ENCODE measurements around the gene PRR13. TPM values are rescaled to one million over a fixed set of nuclear protein-coding genes. Genes with fewer than 3 reads are reported as not detected.

Gene PRR13
- total RNA-seq, 3 donors from 2014 or later, result 57.1 to 65.1 (median 61.0) TPM

GRCh38 chr12:53423597-53423996 is 17.9 kb upstream of the PRR13 start, which contains the start of gene AMHR2:
TSS of gene AMHR2 (plus strand) at chr12:53423855. CDS start at chr12:53423935, 80 bp downstream.
- H3K9me3 ChIP-seq, result no peaks in the 10 kb centered on the region
- DNase-seq (ENCODE audit: low spot score in 2 of 2), result no peak
- no peak within 1 kb of the TSS for H3K4me3 ChIP-seq
- no peaks in the 10 kb centered on the region for H3K27me3 ChIP-seq
- H3K36me3 ChIP-seq, result no peaks in the 10 kb centered on the region
- intact Hi-C loops (cut with DNase I; ENCODE audit: low total_unique reads), result loop anchor here (5.0 kb wide), 1 partner anchor 66 kb away; no protein-coding TSS in a partner anchor
- H3K4me1 ChIP-seq, result peaks cover 0 to 3% of the 10 kb centered on the region in 2 donors
- TF ChIP-seq POLR2A (IDR thresholded peaks at IDR 0.05) (no peak), POLR2AphosphoS5 (IDR thresholded peaks at IDR 0.05) (no peak)
- TF ChIP-seq, protein P1, sequence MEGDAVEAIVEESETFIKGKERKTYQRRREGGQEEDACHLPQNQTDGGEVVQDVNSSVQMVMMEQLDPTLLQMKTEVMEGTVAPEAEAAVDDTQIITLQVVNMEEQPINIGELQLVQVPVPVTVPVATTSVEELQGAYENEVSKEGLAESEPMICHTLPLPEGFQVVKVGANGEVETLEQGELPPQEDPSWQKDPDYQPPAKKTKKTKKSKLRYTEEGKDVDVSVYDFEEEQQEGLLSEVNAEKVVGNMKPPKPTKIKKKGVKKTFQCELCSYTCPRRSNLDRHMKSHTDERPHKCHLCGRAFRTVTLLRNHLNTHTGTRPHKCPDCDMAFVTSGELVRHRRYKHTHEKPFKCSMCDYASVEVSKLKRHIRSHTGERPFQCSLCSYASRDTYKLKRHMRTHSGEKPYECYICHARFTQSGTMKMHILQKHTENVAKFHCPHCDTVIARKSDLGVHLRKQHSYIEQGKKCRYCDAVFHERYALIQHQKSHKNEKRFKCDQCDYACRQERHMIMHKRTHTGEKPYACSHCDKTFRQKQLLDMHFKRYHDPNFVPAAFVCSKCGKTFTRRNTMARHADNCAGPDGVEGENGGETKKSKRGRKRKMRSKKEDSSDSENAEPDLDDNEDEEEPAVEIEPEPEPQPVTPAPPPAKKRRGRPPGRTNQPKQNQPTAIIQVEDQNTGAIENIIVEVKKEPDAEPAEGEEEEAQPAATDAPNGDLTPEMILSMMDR (IDR thresholded peaks at IDR 0.05), result no peak
- no peak within 1 kb of the TSS for H3K27ac ChIP-seq

- intact Hi-C loops (cut with DNase I; ENCODE audit: low total_unique reads), result loop anchor here (5.0 kb wide), 1 partner anchor 68 kb away; no protein-coding TSS in a partner anchor
- no peak overlapping the region for H3K4me3 ChIP-seq
These were observed 16.7 kb upstream of the PRR13 start for GRCh38 chr12:53424626-53425514.

DNA sequence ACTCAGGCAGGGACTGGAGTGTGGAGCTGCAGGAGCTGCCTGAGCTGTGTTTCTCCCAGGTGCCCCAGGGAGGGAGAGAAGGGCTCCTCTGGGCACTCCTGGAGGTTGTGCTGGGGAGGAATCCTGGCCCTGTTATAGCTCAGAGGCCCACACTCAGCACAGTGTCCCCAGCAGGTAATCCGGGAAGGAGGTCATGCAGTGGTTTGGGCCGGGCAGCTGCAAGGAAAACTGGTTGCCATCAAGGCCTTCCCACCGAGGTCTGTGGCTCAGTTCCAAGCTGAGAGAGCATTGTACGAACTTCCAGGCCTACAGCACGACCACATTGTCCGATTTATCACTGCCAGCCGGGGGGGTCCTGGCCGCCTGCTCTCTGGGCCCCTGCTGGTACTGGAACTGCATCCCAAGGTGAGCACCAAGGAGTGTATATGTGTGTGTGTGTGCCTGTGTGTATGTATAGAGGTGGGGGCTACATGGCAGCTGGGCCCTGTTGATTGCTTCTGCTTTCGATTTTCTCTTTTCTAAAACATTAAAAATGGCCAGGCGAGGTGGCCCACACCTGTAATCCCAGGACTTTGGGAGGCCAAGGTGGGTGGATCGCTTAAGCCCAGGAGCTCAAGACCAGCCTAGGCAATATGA is 15.9 kb upstream of the PRR13 start:
- TF ChIP-seq, protein P1 (IDR thresholded peaks at IDR 0.05), result no peak
- TF ChIP-seq POLR2AphosphoS5 (IDR thresholded peaks at IDR 0.05) (no peak), POLR2A (IDR thresholded peaks at IDR 0.05) (no peak)
- Histone ChIP-seq H3K27me3 (no peaks in the 10 kb centered on the region), H3K36me3 (no peaks in the 10 kb centered on the region), H3K27ac (no peak overlapping the region), H3K4me3 (no peak overlapping the region), H3K4me1 (peaks cover 0 to 3% of the 10 kb centered on the region in 2 donors), H3K9me3 (no peaks in the 10 kb centered on the region)
- no peak for DNase-seq (ENCODE audit: low spot score in 2 of 2)
- intact Hi-C loops (cut with DNase I; ENCODE audit: low total_unique reads), result no loop called here

More at GRCh38 chr12:53424626-53425514, 16.7 kb upstream of the PRR13 start:
- no peaks in the 10 kb centered on the region for H3K9me3 ChIP-seq
- TF ChIP-seq POLR2A (IDR thresholded peaks at IDR 0.05) (no peak), POLR2AphosphoS5 (IDR thresholded peaks at IDR 0.05) (no peak)
- TF ChIP-seq, protein P1 (IDR thresholded peaks at IDR 0.05), result no peak
- H3K27me3 ChIP-seq, result no peaks in the 10 kb centered on the region
- no peak overlapping the region for H3K27ac ChIP-seq
- no peaks in the 10 kb centered on the region for H3K36me3 ChIP-seq
- no peak for DNase-seq (ENCODE audit: low spot score in 2 of 2)
- H3K4me1 ChIP-seq, result peaks cover 0 to 3% of the 10 kb centered on the region in 2 donors

DNA sequence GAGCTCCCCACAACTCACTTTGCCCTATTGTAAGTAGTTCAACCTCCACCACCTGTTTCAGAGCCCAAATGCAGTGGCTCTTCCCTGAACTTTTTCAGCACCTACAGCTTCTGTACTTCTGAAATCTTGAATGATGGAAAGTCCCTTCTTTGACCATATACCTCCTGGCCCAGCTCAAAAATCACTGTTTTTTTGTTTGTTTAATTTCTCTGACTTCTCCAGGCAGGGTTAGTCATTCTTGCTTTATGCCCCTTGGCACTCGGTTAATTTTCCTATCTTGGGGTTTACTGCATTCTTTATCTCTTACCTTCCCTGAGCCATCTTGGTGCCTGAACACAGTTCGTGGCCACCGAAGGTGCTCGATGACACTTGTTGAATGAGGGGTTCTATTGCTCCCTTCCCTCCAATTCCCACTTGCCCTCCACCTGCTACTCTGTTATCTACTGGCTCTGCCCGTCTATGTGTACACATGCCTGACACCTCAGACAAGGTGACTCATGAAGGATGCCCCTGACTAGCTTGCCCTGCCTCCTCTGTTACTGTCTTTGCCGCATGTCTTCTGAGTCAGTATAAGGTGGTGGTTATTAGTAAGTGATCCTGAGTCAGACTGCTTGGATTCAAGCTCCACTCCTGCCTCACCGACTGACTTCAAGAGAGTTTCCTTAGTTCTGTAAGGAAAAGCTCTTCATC is 13.5 kb upstream of the PRR13 start:
- Histone ChIP-seq H3K4me3 (no peak overlapping the region), H3K9me3 (no peaks in the 10 kb centered on the region), H3K36me3 (no peaks in the 10 kb centered on the region), H3K27me3 (no peaks in the 10 kb centered on the region), H3K27ac (no peak overlapping the region), H3K4me1 (no peaks in the 10 kb centered on the region)
- intact Hi-C loops (cut with DNase I; ENCODE audit: low total_unique reads), result no loop called here
- DNase-seq (ENCODE audit: low spot score in 2 of 2), result no peak
- no peak for TF ChIP-seq POLR2A (IDR thresholded peaks at IDR 0.05)
- no peak for TF ChIP-seq POLR2AphosphoS5 (IDR thresholded peaks at IDR 0.05)
- TF ChIP-seq, protein P1 (IDR thresholded peaks at IDR 0.05), result no peak
